PFSK-1 (cell line): ENCODE results near the gene TNFRSF11A.

Source experiments
- POLR2AphosphoS5 ChIP-seq: IDR thresholded peaks from 2 replicates; pipeline ENCODE4 v1.6.1; 2012; ENCODE audit warnings: low read depth, mild to moderate bottlenecking, control low read depth, low read length, moderate library complexity
- REST ChIP-seq, 2 experiments: IDR thresholded peaks; 2 replicates each; pipeline versions ENCODE4 v1.6.1 to v1.8.0; 2011 to 2012; ENCODE audit warnings: low read depth in 2 of 2, low read length in 2 of 2, control low read depth in 1 of 2, inconsistent platforms in 1 of 2, mild to moderate bottlenecking in 1 of 2, moderate library complexity in 1 of 2; ENCODE audit not compliant: insufficient read depth in 1 of 2
- TAF1 ChIP-seq: IDR thresholded peaks from 2 replicates; pipeline ENCODE4 v1.6.1; 2012; ENCODE audit warnings: low read length, control low read depth, borderline replicate concordance; ENCODE audit not compliant: insufficient read depth

GRCh38 chr18:62434798-62435197 lies 109.7 kb downstream of the TNFRSF11A start:
- no peak for TF ChIP-seq TAF1
- TF ChIP-seq REST (IDR thresholded peaks at IDR 0.05; ENCODE audit: insufficient read depth in 1 of 2, low read depth in 2 of 2, low read length in 2 of 2): no peak
- TF ChIP-seq POLR2AphosphoS5: no peak
